HepG2 (cell line): ENCODE results near the gene CA11. TPM values are rescaled to one million over a fixed set of nuclear protein-coding genes. Genes with fewer than 3 reads are reported as not detected.

ENCODE experiments used
- ATAC-seq: fragments of 200-7000 bp; cut with Tn5 transposase; 3 replicates; pipeline ENCODE4 v1.9.1; 2020; ENCODE audit warnings: mild to moderate bottlenecking, moderate library complexity
- BruUV-seq: library from RNA; stranded (reverse); fragments of 400-500 nt; replicated peaks from 2 replicates; lab custom pipeline; 2021; lab: Mats Ljungman, UMichigan
- CTCF ChIA-PET: fragments of 300-600 bp; formaldehyde crosslinking; extraction: SDS; loops from one replicate; lab custom pipeline; 2021; ENCODE audit warnings: low total read pairs, inconsistent platforms, low intra/inter-chr PET ratio; lab: Yijun Ruan, JAX
- POLR2A ChIA-PET: fragments of 350-600 bp; sonication (Branson Sonifier 250); formaldehyde crosslinking; loops from one replicate; lab custom pipeline; 2020; ENCODE audit warnings: antibody characterized with exemption, inconsistent platforms; lab: Yijun Ruan, JAX
- DNase-seq: peaks from one replicate; pipeline ENCODE4 v3.0.0-alpha.2; 2015; ENCODE audit warnings: low spot score
- FAIRE-seq: peaks from 3 replicates; lab custom pipeline; 2011; peaks lifted over from hg19 to GRCh38; lab: Jason Lieb, UNC
- H2AFZ ChIP-seq: one replicate; pipeline ENCODE4 v1.6.1; 2011; ENCODE audit warnings: low read length, inconsistent platforms
- H3K27ac ChIP-seq: fragments of 300-600 bp; 3 replicates; pipeline ENCODE4 v1.8.0; 2011; ENCODE audit warnings: mixed run types, mild to moderate bottlenecking, mixed read lengths, low read length, inconsistent platforms; ENCODE audit not compliant: insufficient read depth; ENCODE audit errors: extremely low read length
- H3K27me3 ChIP-seq, 2 experiments: fragments of 200-600 bp in 1 of 2; 2 replicates in 1 of 2; 3 replicates in 1 of 2; pipeline versions ENCODE4 v1.6.0 to v1.8.0; 2011; ENCODE audit warnings: low read length in 2 of 2, mild to moderate bottlenecking in 2 of 2, moderate library complexity in 2 of 2, inconsistent platforms in 1 of 2; ENCODE audit not compliant: insufficient read depth in 2 of 2, control insufficient read depth in 1 of 2
- H3K36me3 ChIP-seq, 2 experiments: fragments of 200-600 bp in 1 of 2; replicated peaks in 1 of 2; 2 replicates in 1 of 2; 3 replicates in 1 of 2; pipeline versions ENCODE4 v1.5.1 to v1.8.0; 2011; ENCODE audit warnings: low read length in 2 of 2, inconsistent platforms in 1 of 2; ENCODE audit not compliant: insufficient read depth in 2 of 2, control insufficient read depth in 1 of 2
- H3K4me1 ChIP-seq: 2 replicates; pipeline ENCODE4 v1.5.1; 2012; ENCODE audit warnings: low read length, inconsistent platforms; ENCODE audit not compliant: insufficient read depth
- H3K4me2 ChIP-seq: 2 replicates; pipeline ENCODE4 v1.6.0; 2011; ENCODE audit warnings: low read depth, low read length, inconsistent platforms
- H3K4me3 ChIP-seq, 3 experiments: fragments of 200-600 bp in 1 of 3; sonication (generic), shearing (Covaris generic) in 1 of 3; replicated peaks in 1 of 3; 2 replicates each; pipeline ENCODE4 v1.5.1; 2011 to 2016; ENCODE audit warnings: low read length in 3 of 3, inconsistent platforms in 2 of 3, low read depth in 2 of 3, mild to moderate bottlenecking in 2 of 3, control low read depth in 1 of 3, mixed read lengths in 1 of 3; ENCODE audit not compliant: insufficient read depth in 1 of 3
- H3K79me2 ChIP-seq: one replicate; pipeline ENCODE4 v1.6.1; 2011; ENCODE audit warnings: low read length, inconsistent platforms; ENCODE audit not compliant: insufficient read depth
- H3K9ac ChIP-seq: 2 replicates; pipeline ENCODE4 v1.6.0; 2011; ENCODE audit warnings: mild to moderate bottlenecking, low read depth, low read length, inconsistent platforms; ENCODE audit not compliant: insufficient read depth
- H3K9me3 ChIP-seq: 2 replicates; pipeline ENCODE4 v1.5.1; 2012; ENCODE audit warnings: mild to moderate bottlenecking, low read length
- H4K20me1 ChIP-seq: 2 replicates; pipeline ENCODE4 v1.6.0; 2011; ENCODE audit warnings: inconsistent platforms, mild to moderate bottlenecking, low read length, moderate library complexity; ENCODE audit not compliant: insufficient read depth
- CSRNP1 ChIP-seq: sonication (generic); formaldehyde crosslinking; IDR thresholded peaks from 2 replicates; pipeline ENCODE4 v1.8.1; 2023; ENCODE audit warnings: mild to moderate bottlenecking, missing genetic modification reagents
- MAZ ChIP-seq, 2 experiments: sonication (generic) in 1 of 2; formaldehyde crosslinking in 1 of 2; IDR thresholded peaks; 2 replicates each; pipeline versions ENCODE4 v1.5.0 to v1.6.1; 2012 to 2020; ENCODE audit warnings: low read depth in 2 of 2, mild to moderate bottlenecking in 2 of 2, borderline replicate concordance in 1 of 2, improper control_type of control experiment in 1 of 2, low read length in 1 of 2, missing genetic modification reagents in 1 of 2, moderate library complexity in 1 of 2
- THAP11 ChIP-seq: IDR thresholded peaks from 2 replicates; pipeline ENCODE4 v1.6.1; 2016; ENCODE audit warnings: missing biosample characterization, missing genetic modification reagents
- ZFP82 ChIP-seq: sonication (generic); formaldehyde crosslinking; IDR thresholded peaks from 2 replicates; pipeline ENCODE4 v1.5.1; 2020; ENCODE audit warnings: mild to moderate bottlenecking, missing genetic modification reagents, borderline replicate concordance
- ZNF225 ChIP-seq: sonication (generic); formaldehyde crosslinking; IDR thresholded peaks from 2 replicates; pipeline ENCODE4 v1.4.0; 2020; ENCODE audit warnings: mild to moderate bottlenecking, missing genetic modification reagents
- ZNF329 ChIP-seq: sonication (generic); formaldehyde crosslinking; IDR thresholded peaks from 2 replicates; pipeline ENCODE4 v1.9.0; 2021; ENCODE audit warnings: low read depth, mild to moderate bottlenecking, missing genetic modification reagents
- WGBS: methylation state at CpG from one replicate; pipeline ENCODE4 v1.1.6; 2017; ENCODE audit warnings: low lambda C conversion rate; 5-methylcytosine and 5-hydroxymethylcytosine counted together
- in situ Hi-C: cut with HindIII; loops from 2 replicates; pipeline ENCODE4 v1.10.0; 2017; ENCODE audit warnings: low pct_unique_long_range_greater_than_20kb; ENCODE audit not compliant: extremely low pct_ligation_motif_present
- intact Hi-C: fragments of 100-400 bp; cut with micrococcal nuclease; formaldehyde crosslinking; loops from one replicate; pipeline ENCODE4 v1.10.0; 2022; ENCODE audit not compliant: unreplicated experiment
- polyA plus RNA-seq, 8 experiments: library from polyadenylated mRNA; depleted of rRNA in 3 of 8; stranded (reverse) in 7 of 8; unstranded in 1 of 8; fragments of >200 nt; fragmentation: Illumina TruSeq in 4 of 8; extraction: Trizol in 4 of 8; gene quantifications; 2 replicates each; pipeline versions ENCODE4 v1.2.1 to v1.2.3, GENCODE V29; 2011 to 2016; ENCODE audit warnings: low read depth in 4 of 8, missing spikeins in 1 of 8, mixed read lengths in 1 of 8; ENCODE audit not compliant: insufficient read depth in 1 of 8
- total RNA-seq, 5 experiments: library from RNA; depleted of rRNA; stranded (reverse); fragments of >200 nt; fragmentation: Illumina TruSeq; extraction: Trizol; gene quantifications; 2 replicates each; pipeline ENCODE4 v1.2.3, GENCODE V29; 2016; ENCODE audit warnings: low read depth in 1 of 5

Gene CA11
- total and polyA plus RNA-seq, 2 of the 13 experiments (the other 11 are each of a cell fraction or from before 2014, with no cell fraction given): 0.41 to 0.58 TPM

- 0 out of 2 replicates have a peak, but pooled peaks have one; percentile 22 for TF ChIP-seq CSRNP1
- peak; percentile 77 for TF ChIP-seq THAP11 (CRISPR knock-in tag)
- TF ChIP-seq MAZ (IDR thresholded peaks at IDR 0.05; ENCODE audit: borderline replicate concordance, low read depth, low read length): peak; percentile 97
- peak; percentile 56; the same call in 1 of the 2 replicates for TF ChIP-seq MAZ (CRISPR knock-in tag; IDR thresholded peaks at IDR 0.05; ENCODE audit: low read depth)
- no peak for TF ChIP-seq ZNF329 (CRISPR knock-in tag)
Observed at GRCh38 chr19:48634424-48635262, 11.3 kb downstream of the CA11 start (continued).

GRCh38 chr19:48634036-48634342, 12.0 kb downstream of the CA11 start:
- FAIRE-seq (no peak), ATAC-seq (no peak), DNase-seq (no peak)
- H2AFZ ChIP-seq: no peak overlapping the region
- in situ Hi-C loops: no loop called here
- no peaks in the 10 kb centered on the region for H3K79me2 ChIP-seq
- POLR2A ChIA-PET: interaction anchor here (0.6 to 5.8 kb wide), 10 partner anchors 10 to 330 kb away, joined by 3 to 61 read pairs (median 3); partner anchors contain the start of genes CA11, RPL18 and SPHK2
- H3K27ac ChIP-seq: peak overlapping the region; percentile 90
- CTCF ChIA-PET: no interaction called here
- no peaks in the 10 kb centered on the region; a peak in 1 of 5 replicates for H3K27me3 ChIP-seq
- H3K4me3 ChIP-seq: peak overlapping the region; percentile 2 to 47 (median 42); a peak in 5 of 6 replicates
- 56% methylated on average over 7 of the region's 7 CpGs for WGBS
- intact Hi-C loops: loop anchor here (2.0 kb wide), 1 partner anchor 15 kb away; the partner anchor contains the start of genes RPL18 and SPHK2
- no TSS peak for BruUV-seq
- H4K20me1 ChIP-seq: no peaks in the 10 kb centered on the region
- peak overlapping the region; percentile 96 for H3K4me2 ChIP-seq
- TF ChIP-seq ZNF225: no peak
- 0 out of 2 replicates have a peak, but pooled peaks have one; percentile 33 for TF ChIP-seq ZFP82 (CRISPR knock-in tag)
- no peaks in the 10 kb centered on the region for H3K36me3 ChIP-seq
- peaks cover 71% of the 10 kb centered on the region for H3K4me1 ChIP-seq
- H3K9me3 ChIP-seq: no peaks in the 10 kb centered on the region
- peak overlapping the region; percentile 61 for H3K9ac ChIP-seq
